HG03064 (cell line): ENCODE results near the gene DCTN4.

Experiments used
- ATAC-seq: cut with Tn5 transposase; IDR thresholded peaks from one replicate; pipeline ENCODE4 v1.9.1; 2021; ENCODE audit warnings: low read depth; ENCODE audit not compliant: unreplicated experiment

The DCTN4 gene

GRCh38 chr5:150672237-150672883, 86.5 kb downstream of the DCTN4 start:
- no peak for ATAC-seq

GRCh38 chr5:150671509-150672236, 87.1 kb downstream of the DCTN4 start:
- no peak for ATAC-seq

GRCh38 chr5:150670948-150671310, 87.9 kb downstream of the DCTN4 start:
- ATAC-seq = no peak

GRCh38 chr5:150670275-150670947, 88.4 kb downstream of the DCTN4 start:
- ATAC-seq = no peak

GRCh38 chr5:150665044-150665443, 93.8 kb downstream of the DCTN4 start:
- no peak for ATAC-seq

- ATAC-seq = no peak
These were observed 94.9 kb downstream of the DCTN4 start for GRCh38 chr5:150663936-150664335.

GRCh38 chr5:150662731-150663516, 95.9 kb downstream of the DCTN4 start:
- ATAC-seq = no peak

GRCh38 chr5:150661821-150662596, 96.8 kb downstream of the DCTN4 start:
- ATAC-seq = no peak

GRCh38 chr5:150661086-150661485, 97.7 kb downstream of the DCTN4 start, which contains the start of gene MYOZ3:
TSS of gene MYOZ3 (plus strand) at chr5:150661251. CDS start at chr5:150662942, 1,691 bp downstream.
- ATAC-seq = no peak

- ATAC-seq = no peak
These were observed 98.5 kb downstream of the DCTN4 start for GRCh38 chr5:150660108-150660831.

- no peak for ATAC-seq
These were observed 99.3 kb downstream of the DCTN4 start for GRCh38 chr5:150659360-150660107.

- no peak for ATAC-seq
These were observed 100.0 kb downstream of the DCTN4 start for GRCh38 chr5:150658699-150659265.
